Measurements from ENCODE around the gene RSL24D1.
"Not testable (repeated sequence)": the region's sequence is repeated elsewhere in the genome, so short reads cannot be mapped to it uniquely, and the experiment has no call there.

The RSL24D1 gene

DNA sequence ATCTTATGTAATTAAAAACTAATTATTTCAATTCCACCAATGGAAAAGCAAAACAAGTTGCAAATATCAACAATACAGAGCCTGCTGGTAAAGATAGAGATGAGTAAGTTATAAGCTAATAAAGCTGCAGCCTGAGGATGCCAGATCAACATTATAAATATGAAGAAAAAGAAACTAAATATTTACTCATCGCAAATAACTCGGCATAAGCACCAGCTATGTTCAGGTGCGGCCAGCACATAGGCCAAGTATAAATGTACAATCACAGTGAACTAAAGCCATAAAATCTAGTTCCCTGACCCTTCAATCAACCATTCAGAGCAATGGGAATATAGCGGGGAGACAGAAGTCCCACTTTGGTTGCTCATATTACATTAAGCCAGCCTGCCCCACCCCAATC, 7.7 kb upstream of the RSL24D1 start:
- FAIRE-seq: no peak

DNA sequence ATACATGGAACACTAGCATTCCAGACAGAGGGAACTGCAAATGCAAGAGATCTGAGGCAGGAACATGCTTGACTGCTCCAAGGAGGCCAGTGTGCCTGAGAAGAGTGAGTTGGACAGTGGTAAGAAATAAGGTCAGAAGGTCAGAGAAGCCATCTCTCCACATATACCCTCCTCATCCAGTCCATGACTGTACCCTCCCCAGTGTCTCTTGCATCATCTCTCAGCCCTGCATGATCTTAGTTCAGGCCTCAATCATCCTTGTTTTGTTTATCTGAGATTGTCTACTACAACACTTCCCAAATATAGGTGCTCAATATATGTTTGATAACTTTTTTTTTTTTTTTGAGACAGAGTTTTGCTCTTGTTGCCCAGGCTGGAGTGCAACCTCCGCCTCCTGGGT, 5.5 kb upstream of the RSL24D1 start:
- FAIRE-seq: no peak

DNA sequence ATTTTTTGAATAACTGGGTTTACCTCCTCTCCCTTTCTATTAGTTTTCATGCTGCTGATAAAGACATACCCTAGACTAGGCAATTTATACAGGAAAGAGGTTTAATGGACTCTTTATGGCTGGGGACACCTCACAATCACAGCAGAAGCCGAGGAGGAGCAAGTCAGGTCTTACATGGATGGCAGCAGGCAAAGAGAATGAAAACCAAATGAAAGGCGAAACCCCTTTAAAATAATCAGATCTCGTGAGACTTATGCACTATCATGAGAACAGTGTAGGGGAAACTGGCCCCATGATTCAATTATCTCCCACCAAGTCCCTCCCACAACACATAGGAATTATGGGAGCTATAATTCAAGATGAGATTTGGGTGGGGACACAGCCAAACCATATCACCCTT, 2.0 kb upstream of the RSL24D1 start:
- no peak for FAIRE-seq

DNA sequence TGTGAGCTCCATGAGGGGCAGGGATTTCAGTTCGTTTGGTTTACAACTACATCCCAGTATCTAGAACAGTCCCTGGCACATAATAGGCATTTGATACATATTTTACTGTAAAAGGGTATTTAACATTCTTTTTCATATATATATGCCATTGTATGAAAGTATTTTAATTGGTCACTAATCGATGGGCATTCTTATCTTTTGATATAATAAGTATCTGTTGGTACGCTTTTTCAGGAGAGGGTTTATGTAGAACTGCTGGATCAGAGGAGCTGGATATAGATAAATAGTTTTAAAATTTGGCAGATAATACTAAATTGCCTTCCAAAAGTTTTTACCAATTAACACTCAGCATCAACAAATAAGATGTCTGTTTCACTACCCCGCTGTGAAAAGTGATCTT, 978 bp upstream of the RSL24D1 start:
- no peak for FAIRE-seq

DNA sequence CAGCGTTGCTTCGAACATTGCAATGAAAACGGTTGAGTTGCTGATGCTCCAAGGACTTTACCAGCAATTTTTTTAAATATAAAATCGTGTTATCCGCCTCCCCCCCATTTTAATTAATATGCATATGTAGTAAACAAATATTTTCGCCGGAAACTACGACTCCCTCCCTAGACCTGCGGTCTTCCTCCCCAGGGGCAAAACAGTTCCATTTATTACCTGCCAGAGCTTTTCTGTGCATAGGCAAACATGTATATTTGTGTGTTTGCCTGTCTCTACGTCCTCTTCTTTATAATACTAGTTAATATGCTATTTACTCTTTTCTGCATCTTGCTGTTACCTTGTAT, 593 bp upstream of the RSL24D1 start:
- no peak for FAIRE-seq

DNA sequence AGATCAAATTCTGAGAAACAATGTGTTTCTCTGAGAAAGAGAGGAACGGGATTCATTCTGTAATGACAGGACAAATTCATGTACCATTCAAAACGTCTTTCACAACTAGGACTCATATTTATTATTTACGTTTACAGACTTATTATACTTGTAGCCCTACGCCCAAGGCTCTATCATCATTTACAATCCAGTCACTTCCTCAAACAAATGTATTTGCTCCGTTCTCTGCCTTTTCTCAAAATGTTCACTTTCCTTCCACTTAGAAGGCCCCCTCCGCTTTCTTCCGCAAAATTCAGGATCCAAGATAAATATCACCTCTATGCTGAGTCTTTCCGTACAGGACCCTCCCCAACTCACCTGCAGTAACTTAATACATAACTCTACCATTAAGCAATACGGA, 745 bp downstream of the RSL24D1 start:
- FAIRE-seq: no peak

DNA sequence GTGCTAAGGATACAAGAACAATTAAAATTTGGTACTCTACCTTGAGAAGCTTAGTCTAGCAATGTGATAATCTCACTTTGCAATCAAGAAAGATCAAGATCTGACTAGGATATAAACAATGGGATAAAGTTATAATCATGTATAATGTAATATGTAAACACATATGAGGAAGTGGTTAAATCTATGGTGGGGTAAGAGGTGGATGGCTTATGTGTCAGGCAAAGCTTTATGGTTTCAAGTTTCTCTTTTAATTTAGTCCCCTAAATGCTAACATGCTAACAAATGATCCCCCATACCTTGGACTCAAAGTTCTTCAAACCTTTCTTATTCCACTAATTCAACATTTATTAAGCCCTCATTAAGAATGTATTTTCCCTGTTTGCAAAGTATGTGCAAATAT, 2.5 kb downstream of the RSL24D1 start:
- no peak for FAIRE-seq

DNA sequence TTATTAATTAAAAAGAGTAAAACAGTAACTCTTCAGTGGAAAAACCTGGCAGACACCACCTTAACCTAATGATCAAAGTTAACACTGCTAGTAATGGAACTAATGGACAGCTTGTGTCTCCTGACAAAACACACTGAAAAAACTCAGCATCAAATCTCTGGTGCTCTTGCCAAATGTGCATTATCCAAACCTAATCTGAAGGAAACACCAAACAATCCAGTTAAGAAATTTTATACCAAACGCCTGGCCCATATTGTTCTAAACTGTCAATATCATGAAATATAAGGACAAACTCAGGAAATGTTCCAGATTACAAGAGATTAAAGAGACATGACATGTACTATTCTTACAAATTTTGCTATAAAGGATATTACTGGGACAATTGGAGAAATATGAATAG, 10.4 kb downstream of the RSL24D1 start:
- no peak for FAIRE-seq

DNA sequence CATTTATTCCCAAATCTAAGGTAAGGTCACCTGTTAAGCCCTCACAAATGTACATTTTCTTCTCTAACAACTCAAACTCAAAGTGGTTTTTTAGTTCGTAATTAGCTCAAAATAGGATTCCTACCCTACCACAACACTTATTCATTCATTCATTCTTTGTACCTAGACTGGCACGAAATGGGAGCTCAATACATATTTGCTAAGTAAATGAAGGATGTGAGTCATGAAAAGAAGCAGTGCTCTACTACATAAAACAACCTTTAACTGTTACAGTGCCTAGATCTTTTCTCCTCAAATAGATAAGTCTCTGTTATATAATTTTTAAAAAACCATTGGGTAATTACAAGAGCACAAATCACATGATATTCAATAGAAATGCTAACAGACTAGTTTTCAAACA, 13.1 kb downstream of the RSL24D1 start:
- no peak for FAIRE-seq

DNA sequence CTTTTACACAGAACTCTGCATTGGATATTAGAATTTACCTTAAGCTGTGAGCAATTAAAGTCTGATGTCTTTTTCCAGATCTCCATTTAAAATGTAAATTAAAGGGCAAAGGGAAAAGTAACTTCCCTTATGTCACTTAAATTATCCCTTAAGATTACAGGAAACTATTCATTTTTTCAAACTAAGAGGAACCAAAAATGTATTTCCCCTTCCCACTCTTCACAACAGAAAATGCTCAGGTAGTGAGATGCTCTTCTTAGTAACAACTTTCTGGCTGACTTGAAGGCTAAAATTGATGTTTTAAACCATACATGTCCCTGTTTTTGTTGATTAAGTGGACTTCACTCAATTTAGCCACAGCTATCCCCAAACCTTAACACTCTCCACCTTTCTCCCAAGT, 17.6 kb downstream of the RSL24D1 start:
- no peak for FAIRE-seq

DNA sequence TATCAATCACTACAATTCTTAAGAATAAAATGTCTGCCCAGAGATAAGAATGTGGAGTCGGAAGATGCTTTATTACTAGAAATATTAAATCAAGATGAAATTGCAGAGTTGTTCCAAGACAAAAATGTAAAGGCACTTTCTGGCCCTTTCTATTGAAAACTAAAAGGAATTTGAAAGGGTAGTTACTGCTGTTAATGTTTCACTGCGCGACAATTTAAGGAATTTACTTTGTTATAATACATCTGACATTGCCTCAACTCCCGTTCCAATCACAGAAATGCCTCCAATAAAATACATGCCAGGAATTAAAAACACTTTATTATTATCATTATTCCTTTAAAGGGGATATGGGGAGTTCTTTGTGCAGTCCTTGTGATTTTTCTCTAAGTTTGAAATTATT, 26.4 kb downstream of the RSL24D1 start:
- no peak for FAIRE-seq

DNA sequence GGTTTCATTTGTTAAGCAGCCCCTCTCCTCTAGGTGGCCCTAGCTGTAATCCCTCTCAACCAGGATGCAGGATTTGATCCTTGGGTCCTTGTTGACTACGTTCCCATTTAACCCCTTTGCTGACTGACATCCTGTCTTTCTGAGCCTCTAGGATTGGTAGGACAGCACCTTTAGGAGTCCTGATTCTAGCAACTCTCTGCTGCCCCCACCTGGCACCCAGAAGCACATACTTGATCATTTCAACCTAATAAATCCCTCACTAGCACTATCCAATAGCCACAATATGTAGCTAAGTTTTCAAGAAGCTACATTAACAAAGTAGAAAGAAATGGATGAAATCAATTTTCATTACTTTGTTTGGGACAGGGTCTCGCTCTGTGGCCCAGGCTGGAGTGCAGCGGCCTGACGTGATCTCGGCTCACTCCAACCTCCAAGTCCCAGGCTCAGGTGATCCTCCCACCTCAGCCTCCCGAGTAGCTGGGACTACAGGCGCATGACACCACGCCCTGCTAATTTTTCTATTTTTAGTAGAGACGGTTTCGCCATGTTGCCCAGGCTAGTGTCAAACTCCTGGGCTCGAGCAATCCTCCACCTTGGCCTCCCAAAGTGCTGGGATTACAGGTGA, 28.3 kb downstream of the RSL24D1 start:
- FAIRE-seq: no peak

DNA sequence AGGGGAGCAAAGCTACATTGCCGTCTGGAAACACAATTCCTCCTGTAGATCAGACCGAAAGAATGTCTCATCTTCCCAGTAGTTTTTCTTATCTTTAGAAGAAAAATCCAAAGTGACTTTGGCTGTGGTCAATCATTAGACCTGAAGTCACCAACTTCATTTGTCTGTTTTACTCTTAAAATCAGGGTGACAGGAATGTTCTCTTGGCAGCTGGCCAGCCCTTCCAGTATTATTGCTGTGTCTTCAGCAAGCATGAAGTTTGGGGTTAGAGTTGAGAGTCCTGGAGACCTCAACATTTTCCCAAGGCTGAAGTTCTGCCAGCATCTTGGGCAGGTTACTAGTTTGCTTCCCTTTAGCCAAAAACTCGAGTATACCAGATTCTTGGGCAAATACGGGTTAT, 32.5 kb downstream of the RSL24D1 start:
- FAIRE-seq: no peak

DNA sequence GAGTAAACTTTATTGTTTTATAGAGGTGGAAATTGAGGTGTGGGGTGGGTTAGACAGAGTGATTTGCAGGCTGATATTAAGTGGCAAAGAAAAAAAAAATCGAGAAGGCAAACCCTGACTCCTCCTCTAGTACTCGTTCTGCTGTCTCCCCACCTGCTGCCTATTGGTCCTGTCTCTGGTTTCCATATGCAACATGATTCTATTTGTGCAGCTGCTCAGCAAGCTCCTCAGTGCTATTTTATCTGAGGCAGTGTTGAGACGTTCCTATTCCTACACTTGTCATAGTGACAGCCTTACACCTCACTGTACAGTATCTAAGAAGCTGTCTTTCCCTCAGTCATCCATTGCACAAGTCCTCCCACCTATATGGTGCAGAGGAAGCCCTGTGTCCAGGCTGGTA, 45.1 kb downstream of the RSL24D1 start:
- FAIRE-seq: no peak

DNA sequence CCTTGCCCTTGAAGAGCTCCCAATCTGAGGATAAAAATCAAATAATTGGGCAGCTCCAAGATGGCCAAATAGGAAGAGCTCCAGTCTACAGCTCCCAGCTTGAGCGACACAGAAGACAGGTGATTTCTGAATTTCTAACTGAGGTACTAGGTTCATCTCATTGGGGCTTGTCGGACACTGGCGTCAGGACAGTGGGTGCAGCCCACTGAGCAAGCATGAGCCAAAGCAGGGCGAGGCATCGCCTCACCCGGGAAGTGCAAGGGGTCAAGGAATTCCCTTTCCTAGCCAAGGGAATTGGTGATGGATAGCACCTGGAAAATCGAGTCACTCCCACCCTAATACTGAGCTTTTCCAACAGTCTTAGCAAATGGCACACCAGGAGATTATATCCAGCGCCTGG, 53.6 kb downstream of the RSL24D1 start:
- FAIRE-seq: not testable (repeated sequence)

DNA sequence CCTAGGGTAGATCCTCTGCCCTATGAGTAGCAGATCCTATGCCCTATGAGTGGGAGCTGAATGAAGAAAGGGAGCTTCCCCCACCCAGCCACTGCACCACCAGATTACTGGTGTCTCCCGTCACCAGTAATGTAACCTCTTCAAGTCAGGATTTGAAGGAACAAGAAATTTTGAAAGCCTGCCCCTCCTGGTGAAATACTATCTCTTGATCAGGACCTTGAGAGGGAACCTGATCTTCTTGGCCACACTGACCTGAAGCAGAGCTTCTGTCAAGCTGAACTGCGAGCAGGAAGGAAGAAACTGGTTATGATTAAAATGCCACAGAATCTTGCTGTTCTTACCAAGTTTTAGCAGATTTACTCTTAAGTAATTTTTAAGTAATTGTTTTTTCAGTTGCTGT, 62.8 kb downstream of the RSL24D1 start:
- FAIRE-seq: no peak

DNA sequence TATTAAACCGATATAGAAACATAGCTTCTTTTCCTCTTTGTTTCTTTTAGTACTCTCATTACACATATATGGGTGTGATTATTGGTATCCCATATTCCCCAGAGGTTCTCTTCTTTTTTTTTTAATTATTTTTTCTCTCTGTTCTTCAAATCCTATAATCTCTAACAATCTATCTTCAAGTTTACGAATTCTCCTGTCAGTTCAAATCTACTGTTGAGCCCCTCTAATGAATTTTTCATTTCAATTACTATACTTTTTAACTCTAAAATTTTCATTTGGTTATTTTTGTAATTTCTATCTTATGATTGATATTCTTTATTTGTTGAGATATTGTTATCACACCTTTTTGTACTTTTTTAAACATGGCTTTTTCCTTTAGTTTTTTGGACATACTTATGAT, 64.1 kb downstream of the RSL24D1 start:
- no peak for FAIRE-seq
